ENCODE results near the gene AP1M1. TPM values are rescaled to one million over a fixed set of nuclear protein-coding genes. Genes with fewer than 3 reads are reported as not detected.

The AP1M1 gene
- polyA plus RNA-seq, 1 experiment = 42.5 TPM

DNA sequence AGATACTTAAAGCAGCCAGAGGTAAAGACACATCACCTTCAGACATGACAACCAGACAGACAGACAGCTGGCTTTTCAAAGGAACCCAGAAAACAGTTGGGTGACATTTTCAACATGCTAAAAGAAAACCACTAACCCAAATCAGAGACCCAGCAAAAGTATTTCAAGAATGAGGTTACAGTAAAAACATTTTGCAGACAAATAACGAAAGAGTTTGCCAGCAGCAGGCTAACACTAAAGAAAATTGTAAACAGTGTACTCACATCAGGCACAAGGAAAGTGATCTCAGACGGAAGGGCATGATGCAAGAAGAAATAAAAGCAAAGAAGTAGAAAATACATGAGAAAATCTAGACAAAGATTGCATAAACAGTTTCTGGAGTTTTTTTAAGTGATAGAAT, 46.4 kb downstream of the AP1M1 start:
- Histone ChIP-seq H3K27ac (ENCODE audit: low read depth, low read length) (peak overlapping the region; percentile 39), H3K9me3 (ENCODE audit: control insufficient read depth, insufficient read depth, low read length) (peaks cover 3% of the 10 kb centered on the region; the same call in 1 of the 2 replicates), H3K27me3 (ENCODE audit: control insufficient read depth, insufficient read depth, low read length) (no peaks in the 10 kb centered on the region), H3K4me3 (ENCODE audit: low read depth, low read length) (no peak overlapping the region)
- peak; percentile 57 for DNase-seq (ENCODE audit: low read depth, low spot score)
- ChIA-PET CTCF (interaction anchor here (1.3 to 1.8 kb wide), 2 partner anchors 138 to 140 kb away, joined by 3 to 20 read pairs; no protein-coding TSS in a partner anchor), POLR2A (no interaction called here)
- TF ChIP-seq, protein P1, sequence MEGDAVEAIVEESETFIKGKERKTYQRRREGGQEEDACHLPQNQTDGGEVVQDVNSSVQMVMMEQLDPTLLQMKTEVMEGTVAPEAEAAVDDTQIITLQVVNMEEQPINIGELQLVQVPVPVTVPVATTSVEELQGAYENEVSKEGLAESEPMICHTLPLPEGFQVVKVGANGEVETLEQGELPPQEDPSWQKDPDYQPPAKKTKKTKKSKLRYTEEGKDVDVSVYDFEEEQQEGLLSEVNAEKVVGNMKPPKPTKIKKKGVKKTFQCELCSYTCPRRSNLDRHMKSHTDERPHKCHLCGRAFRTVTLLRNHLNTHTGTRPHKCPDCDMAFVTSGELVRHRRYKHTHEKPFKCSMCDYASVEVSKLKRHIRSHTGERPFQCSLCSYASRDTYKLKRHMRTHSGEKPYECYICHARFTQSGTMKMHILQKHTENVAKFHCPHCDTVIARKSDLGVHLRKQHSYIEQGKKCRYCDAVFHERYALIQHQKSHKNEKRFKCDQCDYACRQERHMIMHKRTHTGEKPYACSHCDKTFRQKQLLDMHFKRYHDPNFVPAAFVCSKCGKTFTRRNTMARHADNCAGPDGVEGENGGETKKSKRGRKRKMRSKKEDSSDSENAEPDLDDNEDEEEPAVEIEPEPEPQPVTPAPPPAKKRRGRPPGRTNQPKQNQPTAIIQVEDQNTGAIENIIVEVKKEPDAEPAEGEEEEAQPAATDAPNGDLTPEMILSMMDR (IDR thresholded peaks at IDR 0.05; ENCODE audit: low read depth, low read length) = no peak

DNA sequence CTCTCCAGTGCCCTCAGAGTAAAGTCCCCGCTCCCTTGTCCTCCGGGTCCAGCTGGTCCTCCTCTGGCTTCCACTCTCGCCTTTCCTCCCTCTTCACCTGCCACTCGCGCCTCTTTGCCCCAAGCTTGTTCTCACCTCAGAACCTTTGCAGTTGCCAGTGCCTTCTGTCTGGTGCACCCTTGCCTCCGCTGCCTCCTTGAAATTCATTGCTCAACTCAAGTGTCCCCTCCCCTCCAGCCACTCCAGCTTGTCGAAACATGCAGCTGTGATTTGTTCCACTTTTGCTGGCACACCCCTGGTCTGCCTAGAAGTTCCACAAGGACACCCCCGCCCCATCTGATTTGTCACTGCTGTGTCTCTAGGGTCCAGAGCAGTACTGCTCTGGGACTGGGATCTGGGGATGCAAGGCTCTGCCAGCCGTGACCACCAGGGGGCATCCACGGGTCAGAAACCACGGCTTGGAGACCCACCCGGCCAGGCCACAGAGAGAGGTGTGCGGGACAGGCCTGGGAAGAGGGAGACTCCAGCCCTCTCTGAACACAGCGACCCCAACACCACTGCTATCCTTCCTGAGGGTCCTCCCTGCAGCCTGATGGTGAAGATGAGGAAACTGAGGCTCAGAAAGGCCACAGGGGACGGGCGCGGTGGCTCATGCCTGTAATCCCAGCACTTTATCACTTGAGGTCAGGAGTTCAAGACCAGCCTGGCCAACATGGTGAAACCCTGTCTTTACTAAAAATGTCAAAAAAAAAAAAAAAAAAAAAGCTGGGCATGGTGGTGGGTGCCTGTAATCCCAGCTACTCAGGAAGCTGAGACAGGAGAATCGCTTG, 49.9 kb downstream of the AP1M1 start:
- no peaks in the 10 kb centered on the region for H3K27me3 ChIP-seq (ENCODE audit: control insufficient read depth, insufficient read depth, low read length)
- TF ChIP-seq, protein P1 (IDR thresholded peaks at IDR 0.05; ENCODE audit: low read depth, low read length) = peak; percentile 96
- H3K27ac ChIP-seq (ENCODE audit: low read depth, low read length) = no peak overlapping the region
- H3K9me3 ChIP-seq (ENCODE audit: control insufficient read depth, insufficient read depth, low read length) = peaks cover 3% of the 10 kb centered on the region; the same call in 1 of the 2 replicates
- no peak overlapping the region for H3K4me3 ChIP-seq (ENCODE audit: low read depth, low read length)
- ChIA-PET POLR2A (interaction anchor here (0.6 to 1.7 kb wide), 5 partner anchors 77 to 135 kb away, joined by 3 to 7 read pairs (median 5); partner anchors contain the start of gene KLF2), CTCF (interaction anchor here (0.5 to 5.5 kb wide), 48 partner anchors 10 to 811 kb away, joined by 3 to 240 read pairs (median 4); no protein-coding TSS in a partner anchor)
- DNase-seq (ENCODE audit: low read depth, low spot score) = peak; percentile 37

DNA sequence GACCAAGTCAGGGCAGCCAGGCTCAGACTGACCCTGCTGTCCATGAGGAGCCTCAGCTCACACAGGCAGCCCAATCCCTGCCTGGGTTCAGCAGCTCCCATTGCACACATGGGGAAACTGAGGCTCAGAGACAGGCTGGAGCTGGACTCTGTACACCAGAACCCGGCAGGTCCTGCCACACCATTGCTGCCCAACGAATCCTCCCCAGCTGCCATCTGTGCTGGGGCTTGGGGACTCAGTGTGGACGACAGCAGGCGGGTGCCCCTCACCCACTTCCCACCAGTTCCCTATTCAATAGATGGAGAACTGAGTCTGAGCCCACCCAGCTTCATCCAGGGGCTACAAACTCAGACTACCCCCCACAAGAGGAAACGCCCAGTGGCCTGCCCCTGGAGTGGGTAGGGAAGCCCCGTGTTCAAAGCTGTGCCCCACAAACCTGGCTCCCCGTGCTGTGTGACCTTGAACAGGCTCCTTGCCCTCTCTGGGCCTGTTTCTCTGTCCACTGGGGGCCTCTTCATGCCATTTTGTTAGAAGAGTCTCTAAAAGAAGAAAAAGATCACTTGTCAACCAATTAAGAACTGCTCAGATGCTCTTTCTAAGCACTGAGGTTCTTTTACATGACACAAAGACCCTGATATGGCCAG, 50.8 kb downstream of the AP1M1 start:
- Histone ChIP-seq H3K4me3 (ENCODE audit: low read depth, low read length) (no peak overlapping the region), H3K27ac (ENCODE audit: low read depth, low read length) (no peak overlapping the region), H3K9me3 (ENCODE audit: control insufficient read depth, insufficient read depth, low read length) (peaks cover 3% of the 10 kb centered on the region; the same call in 1 of the 2 replicates), H3K27me3 (ENCODE audit: control insufficient read depth, insufficient read depth, low read length) (no peaks in the 10 kb centered on the region)
- no peak for DNase-seq (ENCODE audit: low read depth, low spot score)
- POLR2A ChIA-PET = interaction anchor here (0.6 to 1.4 kb wide), 3 partner anchors 76 to 134 kb away, joined by 3 to 6 read pairs (median 4); partner anchors contain the start of gene KLF2
- CTCF ChIA-PET = interaction anchor here (0.6 to 5.5 kb wide), 29 partner anchors 9 to 812 kb away, joined by 3 to 240 read pairs (median 4); no protein-coding TSS in a partner anchor
- TF ChIP-seq, protein P1 (IDR thresholded peaks at IDR 0.05; ENCODE audit: low read depth, low read length) = no peak

DNA sequence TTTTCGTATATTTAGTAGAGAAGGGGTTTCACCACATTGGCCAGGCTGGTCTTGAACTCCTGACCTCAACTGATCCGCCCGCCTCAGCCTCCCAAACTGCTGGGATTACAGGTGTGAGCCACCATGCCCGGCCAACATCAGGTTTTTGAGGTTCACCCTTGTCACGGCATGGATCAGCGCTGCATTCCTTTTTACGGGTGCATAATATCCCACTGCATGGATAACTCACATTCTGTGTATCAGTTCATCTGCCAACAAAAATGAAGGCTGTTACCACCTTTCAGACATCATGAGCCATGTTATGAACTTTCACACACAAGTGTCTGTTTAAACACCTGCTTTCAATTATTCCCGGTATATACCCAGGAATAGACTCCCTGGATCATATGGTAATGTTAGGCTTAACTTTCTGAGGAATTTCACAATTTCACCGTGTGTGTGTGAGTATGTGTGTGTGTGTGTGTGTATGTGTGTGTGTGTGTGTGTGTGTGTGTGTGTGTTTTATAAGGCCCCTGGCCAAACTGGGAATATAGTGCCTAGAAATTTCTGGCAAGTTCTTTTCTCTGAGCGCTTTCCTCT, 52.2 kb downstream of the AP1M1 start:
- peak; percentile 11 for DNase-seq (ENCODE audit: low read depth, low spot score)
- TF ChIP-seq, protein P1 (IDR thresholded peaks at IDR 0.05; ENCODE audit: low read depth, low read length) = no peak
- H3K4me3 ChIP-seq (ENCODE audit: low read depth, low read length) = no peak overlapping the region
- no peak overlapping the region for H3K27ac ChIP-seq (ENCODE audit: low read depth, low read length)
- CTCF ChIA-PET = interaction anchor here (5.4 to 5.5 kb wide), 2 partner anchors 132 to 137 kb away, joined by 66 to 240 read pairs; no protein-coding TSS in a partner anchor
- no peaks in the 10 kb centered on the region for H3K27me3 ChIP-seq (ENCODE audit: control insufficient read depth, insufficient read depth, low read length)
- POLR2A ChIA-PET = no interaction called here
- H3K9me3 ChIP-seq (ENCODE audit: control insufficient read depth, insufficient read depth, low read length) = peaks cover 1% of the 10 kb centered on the region; the same call in 1 of the 2 replicates
